A673 (cell line): ENCODE results near the gene TMIE. TPM values are rescaled to one million over a fixed set of nuclear protein-coding genes. Genes with fewer than 3 reads are reported as not detected.

Source experiments
- BruUV-seq: library from RNA; stranded (reverse); fragments of 400-500 nt; replicated peaks from 2 replicates; lab custom pipeline; 2021; lab: Mats Ljungman, UMichigan
- CTCF ChIA-PET: fragments of 300-600 bp; sonication (Branson Sonifier 250); formaldehyde crosslinking; loops from one replicate; lab custom pipeline; 2022; ENCODE audit warnings: antibody characterized with exemption; lab: Charles Lee
- POLR2A ChIA-PET: fragments of 300-600 bp; sonication (Branson Sonifier 250); formaldehyde crosslinking; loops from one replicate; lab custom pipeline; 2022; ENCODE audit warnings: antibody characterized with exemption; ENCODE audit not compliant: low non-redundant PET; lab: Charles Lee
- DNase-seq: peaks from one replicate; pipeline ENCODE4 v3.0.0-alpha.2; 2015; ENCODE audit warnings: low spot score
- H3K27ac ChIP-seq: fragments of 200-600 bp; sonication (generic); 2 replicates; pipeline ENCODE4 v1.5.1; 2016; ENCODE audit warnings: mixed run types, low read depth, mild to moderate bottlenecking, mixed read lengths, antibody characterized with exemption, low read length; ENCODE audit not compliant: poor library complexity, severe bottlenecking
- H3K27me3 ChIP-seq: fragments of 200-600 bp; sonication (generic); replicated peaks from 2 replicates; pipeline ENCODE4 v1.6.1; 2017; ENCODE audit warnings: mixed run types, low read depth, mild to moderate bottlenecking, mixed read lengths, antibody characterized with exemption, low read length; ENCODE audit not compliant: insufficient read depth, poor library complexity
- H3K36me3 ChIP-seq: fragments of 200-600 bp; sonication (generic); 2 replicates; pipeline ENCODE4 v1.6.1; 2016; ENCODE audit warnings: mixed run types, mild to moderate bottlenecking, mixed read lengths, antibody characterized with exemption, low read length; ENCODE audit not compliant: insufficient read depth, poor library complexity, severe bottlenecking
- H3K4me1 ChIP-seq: fragments of 200-600 bp; sonication (generic); 2 replicates; pipeline ENCODE4 v1.6.1; 2017; ENCODE audit warnings: mixed run types, mild to moderate bottlenecking, mixed read lengths, antibody characterized with exemption, low read length; ENCODE audit not compliant: insufficient read depth, poor library complexity, severe bottlenecking
- H3K4me3 ChIP-seq: fragments of 200-600 bp; sonication (generic); 2 replicates; pipeline ENCODE4 v1.5.1; 2016; ENCODE audit warnings: low read depth, mixed run types, mild to moderate bottlenecking, mixed read lengths, low read length; ENCODE audit not compliant: poor library complexity, severe bottlenecking
- H3K9me3 ChIP-seq: fragments of 200-600 bp; sonication (generic); 2 replicates; pipeline ENCODE4 v1.6.1; 2016; ENCODE audit warnings: mixed run types, low read depth, mild to moderate bottlenecking, mixed read lengths, antibody characterized with exemption, low read length; ENCODE audit not compliant: poor library complexity, severe bottlenecking
- CTCF ChIP-seq: fragments of 300-800, 200-600 bp; sonication (generic); conservative IDR thresholded peaks from 2 replicates; pipeline ENCODE4 v1.5.1; 2017; ENCODE audit warnings: low read depth, mild to moderate bottlenecking, antibody characterized with exemption, low read length, moderate library complexity, mixed read lengths
- EZH2 ChIP-seq: fragments of 200-600 bp; sonication (generic); IDR thresholded peaks from 2 replicates; pipeline ENCODE4 v1.6.1; 2017; ENCODE audit warnings: borderline replicate concordance, low read depth, mild to moderate bottlenecking, mixed read lengths, antibody characterized with exemption, low read length; ENCODE audit not compliant: poor library complexity, severe bottlenecking
- intact Hi-C: fragments of 100-400 bp; cut with micrococcal nuclease; formaldehyde crosslinking; loops from one replicate; pipeline ENCODE4 v1.10.0; 2022; ENCODE audit not compliant: unreplicated experiment
- total RNA-seq: library from RNA; stranded (reverse); gene quantifications from 2 replicates; pipeline ENCODE4 v1.2.3, GENCODE V29; 2021

The TMIE gene
- total RNA-seq, 1 experiment from 2014 or later: not detected

- DNase-seq: no peak
- POLR2A ChIA-PET: no interaction called here
- no peaks in the 10 kb centered on the region for H3K27me3 ChIP-seq
These were observed 23.8 kb upstream of the TMIE start for GRCh38 chr3:46677411-46677726.

GRCh38 chr3:46678280-46678679 lies 22.9 kb upstream of the TMIE start:
- Histone ChIP-seq H3K27me3 (no peaks in the 10 kb centered on the region), H3K36me3 (no peaks in the 10 kb centered on the region), H3K9me3 (no peaks in the 10 kb centered on the region), H3K4me1 (no peaks in the 10 kb centered on the region), H3K4me3 (no peak overlapping the region), H3K27ac (no peak overlapping the region)
- TF ChIP-seq CTCF (no peak), EZH2 (no peak)
- intact Hi-C loops: no loop called here
- ChIA-PET CTCF (no interaction called here), POLR2A (no interaction called here)
- DNase-seq: no peak
- no TSS peak for BruUV-seq

More at GRCh38 chr3:46677411-46677726, 23.8 kb upstream of the TMIE start:
- Histone ChIP-seq H3K36me3 (no peaks in the 10 kb centered on the region), H3K4me3 (no peak overlapping the region), H3K9me3 (no peaks in the 10 kb centered on the region), H3K4me1 (no peaks in the 10 kb centered on the region), H3K27ac (no peak overlapping the region)
- BruUV-seq: no TSS peak
- CTCF ChIA-PET: no interaction called here
- intact Hi-C loops: no loop called here
- TF ChIP-seq CTCF (no peak), EZH2 (no peak)

- POLR2A ChIA-PET: no interaction called here
- no TSS peak for BruUV-seq
- TF ChIP-seq CTCF (no peak), EZH2 (no peak)
These were observed 21.5 kb upstream of the TMIE start for GRCh38 chr3:46679681-46680080.

More at GRCh38 chr3:46679681-46680080, 21.5 kb upstream of the TMIE start:
- intact Hi-C loops: no loop called here
- Histone ChIP-seq H3K9me3 (no peaks in the 10 kb centered on the region), H3K4me1 (no peaks in the 10 kb centered on the region), H3K27me3 (no peaks in the 10 kb centered on the region), H3K4me3 (no peak overlapping the region), H3K36me3 (no peaks in the 10 kb centered on the region), H3K27ac (no peak overlapping the region)
- CTCF ChIA-PET: no interaction called here
- no peak for DNase-seq
